Ectodermal cell (in vitro differentiated cells): Measurements from ENCODE around the gene TMPRSS6.

Experiments
- H3K27ac ChIP-seq: 2 replicates; pipeline ENCODE4 v1.7.0; 2013; ENCODE audit warnings: mild to moderate bottlenecking, low read depth, low read length; ENCODE audit not compliant: insufficient read depth, poor library complexity, severe bottlenecking
- H3K27me3 ChIP-seq: 2 replicates; pipeline ENCODE4 v1.7.0; 2013; ENCODE audit warnings: mild to moderate bottlenecking, low read length; ENCODE audit not compliant: insufficient read depth, control insufficient read depth, poor library complexity, severe bottlenecking
- H3K36me3 ChIP-seq: one replicate; pipeline ENCODE4 v1.7.0; 2013; ENCODE audit warnings: low read length; ENCODE audit not compliant: control insufficient read depth, insufficient read depth
- H3K4me1 ChIP-seq: one replicate; pipeline ENCODE4 v1.7.0; 2013; ENCODE audit warnings: low read length; ENCODE audit not compliant: control insufficient read depth, insufficient read depth
- H3K4me3 ChIP-seq: 2 replicates; pipeline ENCODE4 v1.7.0; 2013; ENCODE audit warnings: low read depth, low read length, control low read depth; ENCODE audit not compliant: insufficient read depth
- H3K9me3 ChIP-seq: 2 replicates; pipeline ENCODE4 v1.7.0; 2013; ENCODE audit warnings: mild to moderate bottlenecking, low read length, moderate library complexity; ENCODE audit not compliant: control insufficient read depth
- WGBS, 2 experiments: methylation state at CpG; one replicate each; pipeline ENCODE4 v1.1.7; 2013; ENCODE audit warnings: missing lambda C conversion rate in 2 of 2; 5-methylcytosine and 5-hydroxymethylcytosine counted together

Gene TMPRSS6

DNA sequence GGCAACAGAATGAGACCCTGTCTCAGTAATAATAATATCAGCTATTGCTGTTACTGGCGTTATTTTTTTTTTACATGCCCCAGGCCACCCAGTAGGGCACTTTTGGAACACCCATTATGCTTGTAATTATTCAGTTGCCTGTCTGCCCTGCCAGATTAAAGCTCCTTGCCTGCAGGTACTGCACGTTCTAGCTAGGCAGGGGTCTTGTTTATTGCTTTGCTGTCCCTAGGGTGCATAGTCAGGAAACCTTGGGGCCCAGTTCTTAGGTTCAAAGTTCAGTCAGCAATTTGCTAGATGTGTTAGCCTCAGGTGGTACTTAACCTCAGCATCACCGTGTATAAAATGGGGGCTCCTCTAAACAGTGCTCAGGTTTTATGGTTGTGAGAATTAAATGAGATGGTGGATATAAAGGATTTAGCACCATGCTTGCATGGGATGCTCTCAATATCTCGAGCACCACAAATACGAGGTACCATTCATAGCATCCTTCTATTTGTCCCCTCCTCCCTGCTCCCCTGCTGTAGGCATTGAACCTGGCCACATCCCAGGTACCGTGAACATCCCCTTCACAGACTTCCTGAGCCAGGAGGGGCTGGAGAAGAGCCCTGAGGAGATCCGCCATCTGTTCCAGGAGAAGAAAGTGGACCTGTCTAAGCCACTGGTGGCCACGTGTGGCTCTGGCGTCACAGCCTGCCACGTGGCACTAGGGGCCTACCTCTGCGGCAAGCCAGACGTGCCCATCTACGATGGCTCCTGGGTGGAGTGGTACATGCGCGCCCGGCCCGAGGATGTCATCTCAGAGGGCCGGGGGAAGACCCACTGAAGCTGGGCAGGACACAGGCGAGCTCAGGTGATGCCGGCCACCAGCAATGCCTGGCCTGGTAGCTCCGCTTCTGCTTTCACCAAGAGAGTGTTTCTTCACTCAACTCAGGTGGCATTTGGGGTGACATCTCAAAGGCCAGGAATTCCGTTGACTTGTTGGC, 80.5 kb downstream of the TMPRSS6 start:
- H3K36me3 ChIP-seq, result peaks cover 19% of the 10 kb centered on the region
- H3K9me3 ChIP-seq, result no peaks in the 10 kb centered on the region
- 95% methylated on average over 22 of the region's 22 CpGs for WGBS, 2 experiments
- no peaks in the 10 kb centered on the region for H3K4me1 ChIP-seq
- H3K27me3 ChIP-seq, result no peaks in the 10 kb centered on the region
- H3K27ac ChIP-seq, result no peak overlapping the region
- H3K4me3 ChIP-seq, result no peak overlapping the region

GRCh38 chr22:37027556-37027955, 82.0 kb downstream of the TMPRSS6 start:
- H3K36me3 ChIP-seq, result peaks cover 19% of the 10 kb centered on the region
- no peak overlapping the region for H3K27ac ChIP-seq
- no peak overlapping the region for H3K4me3 ChIP-seq
- 91 to 93% methylated on average over 7 of the region's 7 CpGs for WGBS, 2 experiments
- no peaks in the 10 kb centered on the region for H3K9me3 ChIP-seq
- no peaks in the 10 kb centered on the region for H3K4me1 ChIP-seq
- no peaks in the 10 kb centered on the region for H3K27me3 ChIP-seq

DNA sequence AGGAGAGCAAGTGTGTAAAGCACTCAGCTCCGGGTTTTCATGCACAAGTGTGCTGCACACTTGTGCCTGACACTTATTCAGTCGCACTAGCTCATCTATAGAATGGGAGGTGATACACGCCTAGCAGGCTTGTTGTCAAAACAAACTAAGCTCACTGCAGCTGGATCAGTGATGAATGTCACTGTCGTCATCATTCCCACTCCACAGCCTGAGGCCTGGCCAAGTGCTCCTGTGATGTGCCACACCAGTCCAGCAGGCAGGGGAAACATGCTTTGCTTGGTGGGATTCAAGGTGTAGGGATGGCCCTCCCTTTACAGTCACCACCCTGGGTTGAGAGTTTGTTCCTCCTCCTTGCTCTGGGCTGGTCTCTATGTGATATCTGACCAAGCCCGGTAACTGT, 83.2 kb downstream of the TMPRSS6 start:
- Histone ChIP-seq H3K36me3 (peaks cover 19% of the 10 kb centered on the region), H3K4me3 (no peak overlapping the region), H3K4me1 (no peaks in the 10 kb centered on the region), H3K27ac (no peak overlapping the region), H3K9me3 (no peaks in the 10 kb centered on the region), H3K27me3 (no peaks in the 10 kb centered on the region)
- 94 to 97% methylated on average over 5 of the region's 5 CpGs for WGBS, 2 experiments

DNA sequence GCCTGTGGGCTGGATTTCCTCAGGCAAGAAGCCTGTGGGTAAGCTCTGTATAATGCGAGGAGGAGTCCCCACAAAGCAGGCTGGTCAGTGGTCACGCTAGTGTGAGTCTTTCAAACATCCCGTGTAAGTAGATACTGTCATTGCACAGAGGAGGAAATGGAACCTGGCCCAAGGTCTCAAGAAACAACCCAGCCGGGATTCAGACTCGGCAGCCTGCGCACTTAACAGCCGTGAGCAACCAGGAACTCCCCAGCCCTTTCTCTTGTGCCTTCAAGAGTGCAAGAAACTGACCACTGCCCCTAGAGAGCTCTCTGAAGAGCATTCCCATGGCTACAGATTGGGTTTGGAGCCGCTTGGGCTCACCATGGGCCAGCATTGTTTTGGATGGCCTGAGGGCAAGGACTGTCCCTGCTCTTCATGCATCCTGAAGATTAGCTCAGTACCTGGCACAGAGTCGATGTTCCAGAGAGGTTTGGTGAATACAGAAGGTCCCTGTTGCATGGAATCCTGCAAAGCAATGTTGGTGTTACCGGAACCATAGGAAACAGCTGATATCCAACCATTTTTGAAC, 83.9 kb downstream of the TMPRSS6 start:
- H3K27ac ChIP-seq, result no peak overlapping the region
- H3K9me3 ChIP-seq, result no peaks in the 10 kb centered on the region
- H3K36me3 ChIP-seq, result peaks cover 19% of the 10 kb centered on the region
- H3K4me1 ChIP-seq, result no peaks in the 10 kb centered on the region
- no peaks in the 10 kb centered on the region for H3K27me3 ChIP-seq
- WGBS, 2 experiments, result 83 to 85% methylated on average over 10 of the region's 10 CpGs
- H3K4me3 ChIP-seq, result no peak overlapping the region

- peaks cover 19% of the 10 kb centered on the region for H3K36me3 ChIP-seq
- no peaks in the 10 kb centered on the region for H3K4me1 ChIP-seq
- no peak overlapping the region for H3K27ac ChIP-seq
- no peaks in the 10 kb centered on the region for H3K27me3 ChIP-seq
- H3K9me3 ChIP-seq, result no peaks in the 10 kb centered on the region
- no peak overlapping the region for H3K4me3 ChIP-seq
- 94 to 95% methylated on average over 71 of the region's 71 CpGs for WGBS, 2 experiments
These were observed 85.0 kb downstream of the TMPRSS6 start for GRCh38 chr22:37024339-37025157.

- Histone ChIP-seq H3K36me3 (peaks cover 12% of the 10 kb centered on the region), H3K27ac (no peak overlapping the region), H3K27me3 (no peaks in the 10 kb centered on the region), H3K9me3 (no peaks in the 10 kb centered on the region), H3K4me1 (no peaks in the 10 kb centered on the region), H3K4me3 (no peak overlapping the region)
- WGBS, 2 experiments, result 95 to 96% methylated on average over 34 of the region's 34 CpGs
These were observed 85.7 kb downstream of the TMPRSS6 start for GRCh38 chr22:37023743-37024338.

GRCh38 chr22:37022483-37023337, 86.8 kb downstream of the TMPRSS6 start:
- Histone ChIP-seq H3K27ac (no peak overlapping the region), H3K9me3 (no peaks in the 10 kb centered on the region), H3K27me3 (no peaks in the 10 kb centered on the region), H3K4me3 (no peak overlapping the region), H3K4me1 (no peaks in the 10 kb centered on the region), H3K36me3 (peaks cover 15% of the 10 kb centered on the region)
- WGBS, 2 experiments, result 91% methylated on average over 16 of the region's 16 CpGs

DNA sequence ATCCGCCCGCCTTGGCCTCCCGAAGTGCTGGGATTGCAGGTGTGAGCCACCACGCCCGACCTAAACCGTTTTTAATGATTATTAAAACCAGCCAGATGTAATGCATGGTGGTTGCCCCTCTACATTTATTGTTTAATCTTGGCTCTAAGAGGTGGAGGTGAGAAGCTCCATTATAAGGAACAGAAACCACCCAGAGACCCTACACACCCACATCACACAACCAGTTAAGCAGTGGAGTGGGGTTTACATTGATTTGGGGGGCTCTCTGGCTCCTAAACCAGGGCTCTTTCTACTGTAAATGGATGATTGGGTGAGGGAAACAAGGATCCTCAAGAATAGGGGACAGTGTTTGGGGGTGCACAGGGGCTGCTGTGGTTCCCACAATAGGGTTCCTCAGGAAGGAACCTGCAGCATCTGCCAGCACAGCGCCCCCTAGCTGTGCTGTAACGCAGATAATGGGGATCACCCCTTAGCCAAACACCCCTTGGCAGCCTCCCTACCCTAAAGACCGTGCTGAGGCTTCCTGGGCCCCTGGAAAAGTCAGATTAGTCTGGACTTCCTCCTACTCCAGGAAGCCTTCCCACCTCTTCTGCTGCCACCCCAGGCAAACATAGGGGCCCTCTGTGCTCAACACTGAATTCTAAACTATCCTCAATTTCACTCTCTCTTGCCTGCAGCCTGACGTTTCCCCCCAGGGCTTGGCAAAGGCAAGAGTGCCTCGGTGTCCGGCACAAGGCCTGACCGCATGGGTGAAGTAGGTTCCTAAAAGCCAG, 87.6 kb downstream of the TMPRSS6 start:
- no peak overlapping the region for H3K27ac ChIP-seq
- 79% methylated on average over 13 of the region's 13 CpGs for WGBS, 2 experiments
- H3K36me3 ChIP-seq, result peaks cover 7% of the 10 kb centered on the region
- H3K4me1 ChIP-seq, result no peaks in the 10 kb centered on the region
- no peaks in the 10 kb centered on the region for H3K9me3 ChIP-seq
- no peak overlapping the region for H3K4me3 ChIP-seq
- no peaks in the 10 kb centered on the region for H3K27me3 ChIP-seq

- Histone ChIP-seq H3K36me3 (peaks cover 4% of the 10 kb centered on the region), H3K9me3 (no peaks in the 10 kb centered on the region), H3K4me3 (peak overlapping the region; percentile 2), H3K27ac (no peak overlapping the region), H3K4me1 (no peaks in the 10 kb centered on the region), H3K27me3 (no peaks in the 10 kb centered on the region)
- WGBS, 2 experiments, result 91 to 93% methylated on average over 5 of the region's 5 CpGs
These were observed 88.5 kb downstream of the TMPRSS6 start for GRCh38 chr22:37021041-37021440.
